Measurements from ENCODE around the gene DGLUCY. TPM values are rescaled to one million over a fixed set of nuclear protein-coding genes. Genes with fewer than 3 reads are reported as not detected.

DGLUCY gene
- total RNA-seq, 8 experiments from 2014 or later = 15.1 to 116 (median 33.6) TPM

DNA sequence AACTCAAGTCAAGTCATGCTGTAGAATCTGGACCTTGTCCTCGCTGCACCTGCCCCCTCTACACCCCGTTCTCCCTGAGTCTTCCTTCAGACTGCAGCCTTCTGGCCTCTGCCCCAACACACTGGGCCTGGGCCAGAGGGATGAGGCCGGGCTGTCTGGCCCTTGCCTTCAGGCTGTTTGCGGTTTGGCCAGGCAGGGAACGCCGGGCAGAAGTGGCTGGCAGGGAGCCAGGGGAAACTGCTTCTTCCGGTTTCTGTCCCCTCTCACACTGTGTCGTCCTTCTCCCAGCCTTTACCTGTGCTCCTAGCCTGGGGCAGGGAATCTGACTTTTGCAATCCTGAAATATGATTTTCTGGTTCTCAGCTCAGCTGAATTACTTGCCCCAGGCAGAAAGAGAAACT is 13.5 kb downstream of the DGLUCY start:
- WGBS, 10 experiments = 58 to 100% (median 89%) methylated on average over 1 to 6 of the region's 8 CpGs; no CpG with 5 or more reads in 3 of the 10 experiments
- peak in 1 of 8 experiments; percentile 27 for ATAC-seq (replicated peaks in 6 of 8)
- in situ Hi-C loops (cut with MboI; ENCODE audit: low pct_unique_long_range_greater_than_20kb in 2 of 9, low sequenced_read_pairs in 9 of 9, unreplicated experiment in 9 of 9) = loop anchor here in 2 of 9 experiments (25.0 kb wide), 1 partner anchor 215 kb away; no protein-coding TSS in a partner anchor
- Histone ChIP-seq H3K27ac (no peak overlapping the region), H3K4me1 (replicated peaks in 1 of 2) (no peaks in the 10 kb centered on the region), H3K4me3 (no peak overlapping the region)

DNA sequence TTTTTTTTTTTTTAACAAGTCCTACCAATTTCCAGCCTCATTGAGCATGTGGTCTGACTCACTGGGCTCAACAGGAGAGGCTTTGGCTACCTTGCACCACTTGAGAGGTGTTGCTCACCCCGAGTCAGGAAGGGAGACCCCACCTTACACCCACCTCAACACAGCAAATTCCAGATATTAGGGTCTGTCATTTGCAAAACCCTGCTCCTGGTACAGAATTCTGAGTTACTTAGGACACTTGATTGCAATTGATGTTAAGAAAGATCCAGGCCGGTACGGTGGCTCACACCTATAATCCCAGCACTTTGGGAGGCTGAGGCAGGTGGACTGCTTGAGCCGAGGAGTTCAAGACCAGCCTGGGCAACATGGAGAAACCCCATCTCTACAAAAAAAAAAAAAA is 14.1 kb downstream of the DGLUCY start:
- Histone ChIP-seq H3K27ac (no peak overlapping the region), H3K4me3 (no peak overlapping the region), H3K4me1 (replicated peaks in 1 of 2) (no peaks in the 10 kb centered on the region)
- no peak for ATAC-seq (replicated peaks in 6 of 8)
- 90 to 100% methylated on average over 1 to 2 of the region's 4 CpGs; no CpG with 5 or more reads in 8 of the 10 experiments for WGBS, 10 experiments
- in situ Hi-C loops (cut with MboI; ENCODE audit: low pct_unique_long_range_greater_than_20kb in 2 of 9, low sequenced_read_pairs in 9 of 9, unreplicated experiment in 9 of 9) = loop anchor here in 2 of 9 experiments (25.0 kb wide), 1 partner anchor 216 kb away; no protein-coding TSS in a partner anchor

DNA sequence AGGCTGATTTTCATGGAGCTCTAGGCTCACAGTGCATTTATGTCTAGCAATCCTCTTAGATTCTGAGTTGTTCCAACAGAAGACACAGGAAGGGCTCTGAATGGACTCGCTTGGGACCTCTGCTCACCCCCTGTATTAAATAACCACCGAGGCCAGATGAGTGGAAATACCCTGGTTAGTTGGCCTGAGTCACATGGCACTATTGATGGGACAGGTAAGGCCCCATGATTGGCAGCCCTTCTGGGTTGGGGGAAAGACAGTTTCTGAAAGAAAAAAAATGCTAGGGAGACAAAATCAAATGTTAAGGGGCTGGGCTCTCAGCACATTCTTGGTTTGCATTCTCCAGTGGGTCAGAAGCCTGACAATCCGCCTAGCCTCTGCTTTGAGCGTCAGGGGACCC is 14.8 kb downstream of the DGLUCY start:
- WGBS, 10 experiments = 71 to 100% (median 93%) methylated on average over 1 to 4 of the region's 4 CpGs; no CpG with 5 or more reads in 2 of the 10 experiments
- no peaks in the 10 kb centered on the region for H3K4me1 ChIP-seq (replicated peaks in 1 of 2)
- no peak overlapping the region for H3K4me3 ChIP-seq
- in situ Hi-C loops (cut with MboI; ENCODE audit: low pct_unique_long_range_greater_than_20kb in 2 of 9, low sequenced_read_pairs in 9 of 9, unreplicated experiment in 9 of 9) = loop anchor here in 2 of 9 experiments (25.0 kb wide), 1 partner anchor 216 kb away; no protein-coding TSS in a partner anchor
- H3K27ac ChIP-seq = no peak overlapping the region
- no peak for ATAC-seq (replicated peaks in 6 of 8)

DNA sequence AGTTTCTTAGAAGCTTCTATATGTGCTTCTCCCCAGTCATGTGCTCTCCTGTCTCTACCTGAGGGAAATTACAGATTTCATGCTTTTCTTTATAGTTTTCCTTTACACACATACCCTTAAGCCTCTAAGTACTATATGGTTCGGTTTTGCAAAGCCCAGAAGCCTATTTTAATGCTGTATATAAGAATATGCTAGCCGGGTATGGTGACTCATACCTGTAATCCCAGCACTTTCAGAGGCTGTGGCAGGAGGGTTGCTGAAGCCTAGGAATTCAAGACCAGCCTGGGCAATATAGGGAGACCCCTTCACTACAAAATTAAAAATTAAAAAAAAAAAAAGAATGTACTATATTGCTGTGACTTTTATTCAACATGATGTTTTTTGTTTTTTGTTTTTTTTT is 15.4 kb downstream of the DGLUCY start:
- Histone ChIP-seq H3K4me1 (replicated peaks in 1 of 2) (no peaks in the 10 kb centered on the region), H3K27ac (no peak overlapping the region), H3K4me3 (no peak overlapping the region)
- in situ Hi-C loops (cut with MboI; ENCODE audit: low pct_unique_long_range_greater_than_20kb in 2 of 9, low sequenced_read_pairs in 9 of 9, unreplicated experiment in 9 of 9) = loop anchor here in 2 of 9 experiments (25.0 kb wide), 1 partner anchor 217 kb away; no protein-coding TSS in a partner anchor
- 0 to 100% (median 73%) methylated on average over 1 to 2 of the region's 2 CpGs; no CpG with 5 or more reads in 1 of the 10 experiments for WGBS, 10 experiments
- ATAC-seq (replicated peaks in 6 of 8) = peak in 2 of 8 experiments; percentile 64 to 67

DNA sequence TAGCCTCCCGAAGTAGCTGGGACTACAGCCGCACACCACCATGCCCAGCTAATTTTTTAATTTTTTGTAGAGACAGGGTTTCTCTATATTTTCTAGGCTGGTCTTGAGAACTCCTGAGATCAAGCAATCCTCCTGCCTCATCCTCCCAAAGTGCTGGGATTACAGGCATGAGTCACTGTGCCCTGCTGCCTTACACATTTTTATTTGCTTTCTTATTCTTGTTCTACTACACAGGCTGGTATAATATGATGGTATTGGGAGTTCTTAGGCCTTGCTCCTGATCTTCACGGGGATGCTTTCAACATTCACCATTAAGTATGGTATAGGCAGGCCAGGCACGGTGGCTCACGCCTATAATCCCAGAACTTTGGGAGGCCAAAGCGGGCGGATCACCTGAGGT is 21.2 kb downstream of the DGLUCY start:
- no peak for ATAC-seq (replicated peaks in 6 of 8)
- Histone ChIP-seq H3K4me1 (replicated peaks in 1 of 2) (no peaks in the 10 kb centered on the region), H3K27ac (no peak overlapping the region), H3K4me3 (no peak overlapping the region)
- 92 to 100% (median 100%) methylated on average over 1 to 6 of the region's 7 CpGs for WGBS, 10 experiments
- in situ Hi-C loops (cut with MboI; ENCODE audit: low pct_unique_long_range_greater_than_20kb in 2 of 9, low sequenced_read_pairs in 9 of 9, unreplicated experiment in 9 of 9) = loop anchor here in 2 of 9 experiments (25.0 kb wide), 1 partner anchor 223 kb away; no protein-coding TSS in a partner anchor

DNA sequence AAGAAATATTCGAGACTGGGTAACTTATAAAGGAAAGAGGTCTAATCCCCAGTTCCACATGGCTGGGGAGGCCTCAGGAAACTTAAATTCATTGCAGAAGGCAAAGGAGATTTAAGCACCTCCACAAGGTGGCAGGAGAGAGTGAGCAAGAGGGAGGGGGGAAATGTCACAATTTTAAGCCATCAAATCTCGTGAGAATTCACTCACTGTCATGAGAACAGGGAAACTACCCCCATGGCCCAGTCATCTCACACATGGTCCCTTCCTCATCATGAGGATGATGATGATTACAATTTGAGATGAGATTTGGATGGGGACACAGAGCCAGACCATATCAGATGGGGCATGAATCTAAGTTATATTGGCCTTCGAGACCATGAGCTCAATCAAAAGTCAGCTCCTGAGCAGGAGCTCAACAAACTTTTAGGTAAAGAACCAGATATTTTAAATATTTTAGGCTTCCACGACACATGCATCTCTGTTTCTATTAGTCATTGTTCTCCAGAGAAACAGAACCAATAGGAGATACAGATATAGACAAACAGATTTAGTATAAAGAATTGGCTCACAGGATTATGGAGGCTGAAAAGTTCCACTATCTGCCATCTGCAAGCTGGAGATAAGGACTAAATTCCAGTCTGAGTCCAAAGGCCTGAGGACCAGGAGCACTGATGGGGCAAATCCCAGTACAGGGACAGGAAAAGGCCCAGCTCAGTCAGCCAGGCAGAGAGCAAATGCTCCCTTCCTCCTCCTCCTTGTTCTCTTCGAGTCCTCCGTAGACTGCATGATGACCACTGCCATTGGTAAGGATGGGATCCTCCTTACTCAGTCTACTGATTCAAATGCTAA is 24.9 kb downstream of the DGLUCY start:
- H3K4me3 ChIP-seq = no peak overlapping the region
- H3K4me1 ChIP-seq (replicated peaks in 1 of 2) = no peaks in the 10 kb centered on the region
- no peak overlapping the region for H3K27ac ChIP-seq
- in situ Hi-C loops (cut with MboI; ENCODE audit: low pct_unique_long_range_greater_than_20kb in 2 of 9, low sequenced_read_pairs in 9 of 9, unreplicated experiment in 9 of 9) = loop anchor here in 2 of 9 experiments (25.0 kb wide), 1 partner anchor 226 kb away; no protein-coding TSS in a partner anchor
- no peak for ATAC-seq (replicated peaks in 6 of 8)
- 60 to 100% (median 92%) methylated on average over 2 to 5 of the region's 6 CpGs; no CpG with 5 or more reads in 2 of the 10 experiments for WGBS, 10 experiments

DNA sequence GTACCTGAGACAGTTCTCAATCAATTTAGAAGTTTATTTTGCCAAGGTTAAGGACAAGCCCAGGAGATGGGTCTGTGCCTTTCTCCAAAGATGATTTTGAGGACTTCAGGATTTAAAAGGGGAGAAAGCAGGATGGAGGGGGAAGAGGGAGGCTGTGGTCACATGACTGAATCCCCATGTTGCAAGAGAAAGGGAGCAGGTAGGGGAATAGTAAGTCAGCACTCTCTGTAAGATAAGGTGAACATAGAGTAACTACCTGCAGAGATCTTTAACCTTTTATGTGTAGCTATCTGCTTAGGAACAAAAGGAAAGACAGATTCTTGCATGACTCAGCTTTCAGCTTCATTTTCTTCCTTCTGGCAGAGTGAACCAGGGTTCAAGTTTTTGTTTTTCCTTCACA is 25.9 kb downstream of the DGLUCY start:
- Histone ChIP-seq H3K27ac (no peak overlapping the region), H3K4me1 (replicated peaks in 1 of 2) (no peaks in the 10 kb centered on the region), H3K4me3 (no peak overlapping the region)
- in situ Hi-C loops (cut with MboI; ENCODE audit: low pct_unique_long_range_greater_than_20kb in 2 of 9, low sequenced_read_pairs in 9 of 9, unreplicated experiment in 9 of 9) = loop anchor here in 2 of 9 experiments (25.0 kb wide), 1 partner anchor 227 kb away; no protein-coding TSS in a partner anchor
- no peak for ATAC-seq (replicated peaks in 6 of 8)

DNA sequence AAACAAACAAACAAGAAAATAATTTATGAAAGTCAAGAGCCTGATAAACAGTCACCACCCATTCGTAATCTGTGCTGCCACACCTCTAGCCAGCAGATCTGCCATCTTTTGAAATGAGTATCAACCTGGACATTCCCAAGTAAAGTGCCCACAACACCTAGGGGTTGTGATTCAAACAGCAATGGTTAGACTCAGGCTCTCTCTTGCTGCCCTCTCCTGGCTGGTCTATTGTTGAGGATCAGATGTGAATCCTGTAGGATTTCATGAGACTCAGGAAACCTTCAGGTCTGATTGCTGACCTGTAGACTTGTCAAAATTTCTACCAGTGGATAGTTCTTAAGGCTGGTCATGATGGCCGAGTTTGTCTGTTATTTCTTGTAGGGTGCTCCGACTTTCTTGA is 26.8 kb downstream of the DGLUCY start:
- no peaks in the 10 kb centered on the region for H3K4me1 ChIP-seq (replicated peaks in 1 of 2)
- H3K4me3 ChIP-seq = no peak overlapping the region
- 47 to 100% (median 85%) methylated on average over 1 to 3 of the region's 3 CpGs; no CpG with 5 or more reads in 6 of the 10 experiments for WGBS, 10 experiments
- ATAC-seq (replicated peaks in 6 of 8) = peak in 4 of 8 experiments; percentile 49 to 85 (median 62)
- in situ Hi-C loops (cut with MboI; ENCODE audit: low pct_unique_long_range_greater_than_20kb in 2 of 9, low sequenced_read_pairs in 9 of 9, unreplicated experiment in 9 of 9) = loop anchor here in 2 of 9 experiments (25.0 kb wide), 1 partner anchor 228 kb away; no protein-coding TSS in a partner anchor
- no peak overlapping the region for H3K27ac ChIP-seq

DNA sequence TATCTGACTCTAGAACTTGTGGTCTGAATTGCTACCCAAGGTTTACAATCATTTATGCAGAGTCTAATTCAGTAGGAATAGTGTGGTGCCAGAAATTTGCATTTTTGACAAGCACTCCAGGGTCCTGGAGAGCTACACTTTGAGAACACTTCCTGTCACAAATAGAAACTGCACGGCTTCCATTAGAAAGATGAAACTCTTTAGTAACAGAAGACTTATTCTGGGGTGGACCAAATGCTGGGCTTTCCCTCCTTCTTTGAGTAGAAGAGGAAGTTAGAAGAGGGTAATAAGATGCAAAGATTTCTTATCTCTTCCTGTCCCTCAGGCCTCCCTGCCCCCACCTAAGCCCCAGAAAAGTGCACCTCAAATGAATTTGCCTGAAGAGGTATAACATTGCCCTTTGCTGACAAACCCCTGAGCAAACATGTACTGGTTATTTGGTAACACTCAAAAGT is 28.4 kb downstream of the DGLUCY start:
- no peak overlapping the region for H3K27ac ChIP-seq
- no peak overlapping the region for H3K4me3 ChIP-seq
- in situ Hi-C loops (cut with MboI; ENCODE audit: low pct_unique_long_range_greater_than_20kb in 2 of 9, low sequenced_read_pairs in 9 of 9, unreplicated experiment in 9 of 9) = loop anchor here in 2 of 9 experiments (25.0 kb wide), 1 partner anchor 230 kb away; no protein-coding TSS in a partner anchor
- WGBS, 10 experiments = 67 to 100% methylated on average over 1 of the region's 1 CpG; no CpG with 5 or more reads in 8 of the 10 experiments
- ATAC-seq (replicated peaks in 6 of 8) = no peak
- no peaks in the 10 kb centered on the region for H3K4me1 ChIP-seq (replicated peaks in 1 of 2)

DNA sequence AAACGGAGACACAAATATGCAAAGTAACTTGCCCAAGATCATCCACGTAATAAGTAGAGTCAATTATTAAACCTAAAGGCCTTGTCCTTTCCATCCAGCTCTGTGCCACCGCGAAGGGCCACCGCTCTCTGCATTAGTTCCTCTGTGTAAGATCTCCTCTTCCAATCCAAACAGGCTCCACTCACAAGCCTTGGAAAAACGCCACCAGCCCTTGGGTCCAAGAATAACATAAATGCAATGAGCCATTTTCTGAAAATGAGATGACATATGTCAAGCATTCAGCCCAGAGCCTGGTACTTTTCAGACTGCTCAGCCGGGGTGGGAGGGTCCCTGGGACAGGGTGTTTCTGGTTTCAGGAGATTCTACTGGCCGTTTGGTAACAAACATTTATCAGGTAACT is 30.0 kb downstream of the DGLUCY start:
- no peak overlapping the region for H3K4me3 ChIP-seq
- in situ Hi-C loops (cut with MboI; ENCODE audit: low pct_unique_long_range_greater_than_20kb in 2 of 9, low sequenced_read_pairs in 9 of 9, unreplicated experiment in 9 of 9) = loop anchor here in 2 of 9 experiments (25.0 kb wide), 1 partner anchor 232 kb away; no protein-coding TSS in a partner anchor
- no peak for ATAC-seq (replicated peaks in 6 of 8)
- 81 to 100% (median 92%) methylated on average over 1 to 5 of the region's 8 CpGs; no CpG with 5 or more reads in 2 of the 10 experiments for WGBS, 10 experiments
- H3K27ac ChIP-seq = no peak overlapping the region
- no peaks in the 10 kb centered on the region for H3K4me1 ChIP-seq (replicated peaks in 1 of 2)

DNA sequence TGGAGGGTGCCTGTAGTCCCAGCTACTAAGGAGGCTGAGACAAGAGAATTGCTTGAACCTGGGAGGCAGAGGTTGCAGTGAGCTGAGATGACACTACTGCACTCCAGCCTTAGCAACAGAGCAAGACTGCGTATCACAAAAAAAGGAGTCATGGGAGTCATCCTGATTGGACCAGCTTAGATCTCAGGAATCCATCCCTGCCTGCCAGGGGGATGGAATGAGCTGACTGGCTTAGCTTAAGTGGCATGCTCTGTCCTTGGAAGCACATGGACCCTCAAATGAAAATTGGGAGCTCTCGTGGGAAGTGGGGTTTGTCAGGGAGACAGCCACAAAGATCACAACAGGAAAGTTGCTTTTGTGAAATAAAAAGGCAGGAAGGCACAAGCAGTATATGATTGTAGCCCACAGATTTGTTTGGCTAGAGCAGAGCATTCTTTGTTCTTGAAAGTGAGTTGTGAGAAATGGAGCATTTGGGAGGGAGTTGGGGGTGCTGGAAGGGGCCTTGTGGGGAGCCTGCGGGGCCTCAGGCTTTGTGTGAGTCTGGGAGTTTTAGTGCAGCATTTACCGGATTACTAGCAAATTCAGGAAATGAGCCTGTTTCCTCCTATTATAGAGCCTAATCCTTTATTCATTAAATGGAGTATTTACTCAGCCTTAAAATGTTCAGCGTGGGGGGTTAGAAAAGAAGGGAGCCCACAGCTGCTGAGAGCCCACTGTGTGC is 30.7 kb downstream of the DGLUCY start:
- 80 to 100% (median 88%) methylated on average over 1 to 5 of the region's 5 CpGs; no CpG with 5 or more reads in 3 of the 10 experiments for whole genome bisulfite sequencing, 10 experiments

DNA sequence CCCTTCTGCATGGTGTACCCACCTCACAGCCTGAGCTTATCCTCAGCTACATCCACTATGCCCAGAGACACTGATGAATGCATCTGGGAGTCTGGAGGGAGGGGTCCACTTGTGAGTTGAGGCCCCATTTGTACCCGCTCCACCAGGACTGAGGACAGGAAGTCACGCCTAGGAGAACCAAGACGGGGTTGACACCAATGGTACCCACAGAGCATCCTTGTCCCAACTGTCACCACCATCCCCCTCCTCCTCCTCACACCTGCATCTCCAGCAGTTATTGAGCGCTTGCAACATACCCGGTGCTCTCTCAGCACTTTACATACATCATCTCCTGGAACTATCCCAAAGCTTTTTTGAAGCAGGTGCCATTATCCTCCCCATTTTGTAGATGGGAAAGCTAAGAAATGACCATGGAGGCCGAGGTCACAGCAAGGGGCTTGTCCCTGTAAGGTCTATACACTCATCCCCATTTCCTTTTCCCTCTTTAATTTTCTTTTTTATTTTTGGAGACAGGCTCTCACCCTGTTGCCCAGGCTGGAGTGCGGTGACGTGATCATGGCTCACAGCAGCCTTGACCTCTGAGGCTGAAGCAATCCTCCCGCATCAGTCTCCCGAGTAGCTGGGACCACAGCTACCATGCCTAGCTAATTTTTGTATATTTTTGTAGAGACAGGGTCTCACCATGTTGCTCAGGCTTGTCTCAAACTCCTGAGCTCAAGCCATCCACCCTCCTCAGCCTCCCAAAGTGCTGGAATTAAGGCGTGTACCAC is 31.7 kb downstream of the DGLUCY start:
- H3K4me1 ChIP-seq (replicated peaks in 1 of 2) = no peaks in the 10 kb centered on the region
- ATAC-seq (replicated peaks in 6 of 8) = no peak
- no peak overlapping the region for H3K4me3 ChIP-seq
- in situ Hi-C loops (cut with MboI; ENCODE audit: low pct_unique_long_range_greater_than_20kb in 2 of 9, low sequenced_read_pairs in 9 of 9, unreplicated experiment in 9 of 9) = loop anchor here in 2 of 9 experiments (25.0 kb wide), 1 partner anchor 233 kb away; no protein-coding TSS in a partner anchor
- H3K27ac ChIP-seq = no peak overlapping the region
- WGBS, 10 experiments = 75 to 100% (median 100%) methylated on average over 1 to 8 of the region's 11 CpGs; no CpG with 5 or more reads in 4 of the 10 experiments

More for the DNA sequence above, 30.7 kb downstream of the DGLUCY start:
- no peak overlapping the region for H3K27ac ChIP-seq
- H3K4me3 ChIP-seq = no peak overlapping the region
- no peaks in the 10 kb centered on the region for H3K4me1 ChIP-seq (replicated peaks in 1 of 2)
- peak in 1 of 8 experiments; percentile 19 for ATAC-seq (replicated peaks in 6 of 8)
- in situ Hi-C loops (cut with MboI; ENCODE audit: low pct_unique_long_range_greater_than_20kb in 2 of 9, low sequenced_read_pairs in 9 of 9, unreplicated experiment in 9 of 9) = loop anchor here in 2 of 9 experiments (25.0 kb wide), 1 partner anchor 232 kb away; no protein-coding TSS in a partner anchor
